Smooth muscle cell (in vitro differentiated cells): Measurements from ENCODE around the gene ERICH4. TPM values are rescaled to one million over a fixed set of nuclear protein-coding genes. Genes with fewer than 3 reads are reported as not detected.

ENCODE experiments used
- DNase-seq: peaks from one replicate; lab custom pipeline; 2025; ENCODE audit not compliant: unreplicated experiment; lab: John Stamatoyannopoulos, UW
- H2AFZ ChIP-seq: fragments of 200-600 bp; sonication (generic); 2 replicates; pipeline ENCODE4 v1.6.0; 2016; ENCODE audit warnings: antibody characterized with exemption, low read depth, mild to moderate bottlenecking
- H3F3A ChIP-seq: fragments of 200-600 bp; sonication (generic); 2 replicates; pipeline ENCODE4 v1.6.0; 2017; ENCODE audit warnings: antibody characterized with exemption, low read depth
- H3K27ac ChIP-seq: fragments of 200-600 bp; sonication (generic); 2 replicates; pipeline ENCODE4 v1.5.1; 2016; ENCODE audit warnings: low read depth, mild to moderate bottlenecking
- H3K27me3 ChIP-seq: fragments of 200-600 bp; sonication (generic); 2 replicates; pipeline ENCODE4 v1.6.1; 2016; ENCODE audit warnings: low read depth, mild to moderate bottlenecking
- H3K36me3 ChIP-seq: fragments of 200-600 bp; sonication (generic); 2 replicates; pipeline ENCODE4 v1.5.1; 2016; ENCODE audit warnings: low read depth
- H3K4me1 ChIP-seq: fragments of 200-600 bp; sonication (generic); 2 replicates; pipeline ENCODE4 v1.5.1; 2016; ENCODE audit warnings: low read depth
- H3K4me2 ChIP-seq: fragments of 200-600 bp; sonication (generic); 2 replicates; pipeline ENCODE4 v1.6.0; 2016; ENCODE audit warnings: mild to moderate bottlenecking
- H3K4me3 ChIP-seq: fragments of 200-600 bp; sonication (generic); 2 replicates; pipeline ENCODE4 v1.5.1; 2016; ENCODE audit warnings: mild to moderate bottlenecking
- H3K79me2 ChIP-seq: fragments of 200-600 bp; sonication (generic); 2 replicates; pipeline ENCODE4 v1.6.0; 2016; ENCODE audit warnings: low read depth, mild to moderate bottlenecking
- H3K9ac ChIP-seq: fragments of 200-600 bp; sonication (generic); 2 replicates; pipeline ENCODE4 v1.6.0; 2016; ENCODE audit warnings: low read depth
- H3K9me3 ChIP-seq: fragments of 200-600 bp; sonication (generic); replicated peaks from 2 replicates; pipeline ENCODE4 v1.5.1; 2016; ENCODE audit warnings: low read depth
- H4K20me1 ChIP-seq: fragments of 200-600 bp; sonication (generic); 2 replicates; pipeline ENCODE4 v1.6.0; 2016; ENCODE audit warnings: low read depth
- WGBS: methylation state at CpG from one replicate; pipeline ENCODE4 v1.1.7; 2016; ENCODE audit warnings: low lambda C conversion rate; 5-methylcytosine and 5-hydroxymethylcytosine counted together
- polyA plus RNA-seq: library from polyadenylated mRNA; unstranded; fragments of >200 nt; fragmentation: Nextera tagmentation; extraction: Ambion mirVana; gene quantifications from 2 replicates; pipeline ENCODE4 v1.2.1, GENCODE V29; 2016
- total RNA-seq: library from RNA; depleted of rRNA; stranded (reverse); fragments of >200 nt; gene quantifications from 2 replicates; pipeline ENCODE4 v1.2.3, GENCODE V29; 2014
- TF ChIP-seq, protein P1 (sequence below): fragments of 200-600 bp; sonication (generic); IDR thresholded peaks from 2 replicates; pipeline ENCODE4 v1.5.1; 2017; ENCODE audit warnings: borderline replicate concordance, mild to moderate bottlenecking, antibody characterized with exemption; ENCODE audit not compliant: insufficient read depth, poor library complexity, severe bottlenecking

The ERICH4 gene
- total and polyA plus RNA-seq, 2 experiments from 2014 or later, result not detected

DNA sequence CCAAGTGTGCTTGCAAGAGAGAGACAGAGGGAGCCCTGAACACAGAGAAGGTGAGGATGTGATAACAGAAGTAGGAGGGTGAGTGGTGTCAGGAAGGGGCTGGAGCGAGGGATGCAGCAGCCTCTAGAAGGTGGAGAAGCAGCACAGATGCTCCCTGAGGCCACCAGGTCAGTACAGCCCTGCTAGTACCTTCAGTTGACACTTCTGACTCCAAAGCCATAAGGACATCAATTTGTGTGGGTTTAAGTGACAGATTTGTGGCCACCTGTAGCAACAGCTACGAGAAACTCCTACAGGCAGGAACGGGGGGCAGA lies 6.9 kb downstream of the ERICH4 start:
- no peaks in the 10 kb centered on the region for H3K9me3 ChIP-seq

DNA sequence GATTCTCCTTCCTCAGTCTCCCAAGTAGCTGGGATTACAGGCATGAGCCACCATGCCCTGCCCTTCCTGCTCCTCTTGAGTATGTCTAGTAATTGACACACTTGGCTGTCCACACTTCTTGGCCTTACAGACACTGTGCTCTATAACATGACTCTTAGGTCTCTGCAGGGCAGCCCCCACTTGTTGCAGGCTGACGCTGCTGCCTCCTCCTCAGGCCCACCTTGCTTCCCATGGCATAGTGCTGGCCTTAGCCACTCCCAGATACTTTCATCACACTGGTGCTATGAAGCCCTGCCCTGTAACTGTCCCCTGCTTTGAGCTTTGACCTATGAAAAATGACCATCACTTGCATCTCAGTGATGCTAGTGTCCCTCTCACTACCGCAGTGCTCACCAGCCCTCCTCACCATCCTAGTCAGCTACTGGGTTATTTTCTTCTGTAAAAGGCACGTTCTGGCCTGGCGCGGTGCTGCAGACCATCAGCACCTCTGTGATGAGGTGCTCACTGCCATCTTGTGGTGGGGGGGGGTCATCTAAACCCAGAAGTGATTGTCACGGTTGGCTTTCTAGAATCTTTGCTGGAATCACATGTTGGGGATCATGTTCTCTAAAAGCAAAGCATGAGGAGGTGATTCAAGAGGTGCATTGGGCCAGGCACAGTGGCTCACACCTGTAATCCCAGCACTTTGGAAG lies 9.8 kb downstream of the ERICH4 start:
- no peak overlapping the region for H3K4me2 ChIP-seq
- H3K27ac ChIP-seq, result no peak overlapping the region
- no peak overlapping the region for H3K9ac ChIP-seq
- H3K79me2 ChIP-seq, result no peaks in the 10 kb centered on the region
- H3K4me1 ChIP-seq, result no peaks in the 10 kb centered on the region
- TF ChIP-seq, protein P1, sequence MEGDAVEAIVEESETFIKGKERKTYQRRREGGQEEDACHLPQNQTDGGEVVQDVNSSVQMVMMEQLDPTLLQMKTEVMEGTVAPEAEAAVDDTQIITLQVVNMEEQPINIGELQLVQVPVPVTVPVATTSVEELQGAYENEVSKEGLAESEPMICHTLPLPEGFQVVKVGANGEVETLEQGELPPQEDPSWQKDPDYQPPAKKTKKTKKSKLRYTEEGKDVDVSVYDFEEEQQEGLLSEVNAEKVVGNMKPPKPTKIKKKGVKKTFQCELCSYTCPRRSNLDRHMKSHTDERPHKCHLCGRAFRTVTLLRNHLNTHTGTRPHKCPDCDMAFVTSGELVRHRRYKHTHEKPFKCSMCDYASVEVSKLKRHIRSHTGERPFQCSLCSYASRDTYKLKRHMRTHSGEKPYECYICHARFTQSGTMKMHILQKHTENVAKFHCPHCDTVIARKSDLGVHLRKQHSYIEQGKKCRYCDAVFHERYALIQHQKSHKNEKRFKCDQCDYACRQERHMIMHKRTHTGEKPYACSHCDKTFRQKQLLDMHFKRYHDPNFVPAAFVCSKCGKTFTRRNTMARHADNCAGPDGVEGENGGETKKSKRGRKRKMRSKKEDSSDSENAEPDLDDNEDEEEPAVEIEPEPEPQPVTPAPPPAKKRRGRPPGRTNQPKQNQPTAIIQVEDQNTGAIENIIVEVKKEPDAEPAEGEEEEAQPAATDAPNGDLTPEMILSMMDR, result no peak
- no peaks in the 10 kb centered on the region for H3K36me3 ChIP-seq
- H3K4me3 ChIP-seq, result no peak overlapping the region
- no peaks in the 10 kb centered on the region for H4K20me1 ChIP-seq
- no peak for DNase-seq
- no peaks in the 10 kb centered on the region for H3F3A ChIP-seq
- no peaks in the 10 kb centered on the region for H3K9me3 ChIP-seq
- H3K27me3 ChIP-seq, result peaks cover 3% of the 10 kb centered on the region
- 58% methylated on average over 6 of the region's 6 CpGs for WGBS
- H2AFZ ChIP-seq, result no peak overlapping the region

More for the DNA sequence above, 6.9 kb downstream of the ERICH4 start:
- H3F3A ChIP-seq, result no peaks in the 10 kb centered on the region
- H3K36me3 ChIP-seq, result no peaks in the 10 kb centered on the region
- TF ChIP-seq, protein P1, result no peak
- H3K4me3 ChIP-seq, result no peak overlapping the region
- no peak overlapping the region for H2AFZ ChIP-seq
- H3K27me3 ChIP-seq, result peaks cover 7% of the 10 kb centered on the region
- H3K4me2 ChIP-seq, result no peak overlapping the region
- no peaks in the 10 kb centered on the region for H3K79me2 ChIP-seq
- H4K20me1 ChIP-seq, result no peaks in the 10 kb centered on the region
- H3K4me1 ChIP-seq, result no peaks in the 10 kb centered on the region
- WGBS, result 86% methylated on average over 3 of the region's 3 CpGs
- H3K9ac ChIP-seq, result no peak overlapping the region
- no peak overlapping the region for H3K27ac ChIP-seq
- DNase-seq, result no peak

DNA sequence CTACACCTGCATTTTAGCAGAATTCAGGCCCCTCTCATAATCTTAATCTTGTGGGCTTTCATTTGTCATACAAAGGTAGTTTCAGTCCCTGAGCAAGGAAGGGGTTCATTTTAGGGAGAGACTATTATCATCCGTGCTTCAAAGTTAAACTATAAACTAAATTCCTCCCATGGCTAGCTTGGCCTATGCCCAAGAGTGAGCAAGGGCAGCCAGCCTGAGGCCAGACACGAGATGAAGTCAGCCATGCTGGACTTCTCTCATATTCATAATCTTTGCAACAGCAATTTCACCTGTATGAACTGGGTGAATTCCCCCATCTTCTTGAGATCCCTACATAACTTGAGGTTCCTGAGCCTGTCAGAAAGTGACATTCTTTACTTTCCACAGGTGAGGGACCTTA lies 13.0 kb downstream of the ERICH4 start:
- TF ChIP-seq, protein P1, result no peak
- Histone ChIP-seq H3K4me1 (no peaks in the 10 kb centered on the region), H3K4me3 (no peak overlapping the region), H3K36me3 (no peaks in the 10 kb centered on the region), H3K79me2 (no peaks in the 10 kb centered on the region), H3K9me3 (no peaks in the 10 kb centered on the region), H3K9ac (no peak overlapping the region), H3K27me3 (no peaks in the 10 kb centered on the region), H4K20me1 (no peaks in the 10 kb centered on the region), H2AFZ (no peak overlapping the region), H3K4me2 (no peak overlapping the region), H3F3A (no peaks in the 10 kb centered on the region), H3K27ac (no peak overlapping the region)
- no peak for DNase-seq
- WGBS, result 50% methylated on average over 2 of the region's 2 CpGs

DNA sequence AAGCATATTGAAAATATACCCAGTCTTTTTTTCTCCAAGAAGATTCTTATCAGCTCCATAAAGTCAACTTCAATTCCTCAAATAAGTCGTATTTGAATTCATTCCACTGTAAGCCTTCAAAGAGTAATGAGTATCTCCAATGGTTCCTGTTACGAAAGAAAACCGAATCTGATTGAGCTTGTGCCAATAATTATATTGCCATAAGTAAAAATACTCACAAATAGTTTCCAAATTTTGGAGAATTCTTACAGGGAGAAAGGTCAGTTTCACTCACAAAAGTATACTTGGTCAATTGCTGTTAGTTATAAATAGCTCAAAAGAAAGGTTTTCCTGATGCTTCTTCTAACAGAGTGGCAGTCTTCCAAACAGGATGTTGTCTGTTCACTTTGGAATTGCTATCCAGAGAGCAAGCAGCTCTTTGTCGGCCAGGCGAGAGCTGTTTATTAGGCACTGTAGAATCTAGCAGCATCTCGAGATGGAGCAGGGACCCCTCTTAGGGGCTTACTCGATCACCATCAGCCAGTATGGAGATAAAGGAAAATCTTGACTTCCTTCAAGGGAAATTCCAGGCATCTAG lies 13.5 kb downstream of the ERICH4 start:
- 69% methylated on average over 7 of the region's 7 CpGs for WGBS
- DNase-seq, result no peak
- Histone ChIP-seq H3K36me3 (no peaks in the 10 kb centered on the region), H3K4me3 (no peak overlapping the region), H4K20me1 (no peaks in the 10 kb centered on the region), H2AFZ (no peak overlapping the region), H3K27me3 (no peaks in the 10 kb centered on the region), H3F3A (no peaks in the 10 kb centered on the region), H3K4me2 (no peak overlapping the region), H3K79me2 (no peaks in the 10 kb centered on the region), H3K9ac (no peak overlapping the region), H3K27ac (no peak overlapping the region), H3K4me1 (no peaks in the 10 kb centered on the region), H3K9me3 (no peaks in the 10 kb centered on the region)
- TF ChIP-seq, protein P1, result no peak
